Left lobe of liver (tissue), 2 donors: ENCODE results near the gene MET. TPM values are rescaled to one million over a fixed set of nuclear protein-coding genes. Genes with fewer than 3 reads are reported as not detected.
A peak's percentile ranks its signal among the peaks of the same experiment; 100 is the strongest.
"Not testable (repeated sequence)": the region's sequence is repeated elsewhere in the genome, so short reads cannot be mapped to it uniquely, and the experiment has no call there.

ENCODE experiments used
- ATAC-seq: fragments of 200-7000 bp; cut with Tn5 transposase; one replicate; pipeline ENCODE4 v1.9.1; 2020; ENCODE audit warnings: mild to moderate bottlenecking, moderate library complexity
- DNase-seq: peaks from one replicate; pipeline ENCODE4 v3.0.0-alpha.2; 2020; ENCODE audit warnings: low spot score
- total RNA-seq: library from RNA; stranded (reverse); gene quantifications from one replicate; pipeline ENCODE4 v1.2.1, GENCODE V29; 2021
- donor health status: DM: no; HTN: no; CAD: no; lungs with moderate emphysema.
- donor health status: DM: no; HTN: yes; CAD: no.

Gene MET
- total RNA-seq, result 32.2 TPM

DNA sequence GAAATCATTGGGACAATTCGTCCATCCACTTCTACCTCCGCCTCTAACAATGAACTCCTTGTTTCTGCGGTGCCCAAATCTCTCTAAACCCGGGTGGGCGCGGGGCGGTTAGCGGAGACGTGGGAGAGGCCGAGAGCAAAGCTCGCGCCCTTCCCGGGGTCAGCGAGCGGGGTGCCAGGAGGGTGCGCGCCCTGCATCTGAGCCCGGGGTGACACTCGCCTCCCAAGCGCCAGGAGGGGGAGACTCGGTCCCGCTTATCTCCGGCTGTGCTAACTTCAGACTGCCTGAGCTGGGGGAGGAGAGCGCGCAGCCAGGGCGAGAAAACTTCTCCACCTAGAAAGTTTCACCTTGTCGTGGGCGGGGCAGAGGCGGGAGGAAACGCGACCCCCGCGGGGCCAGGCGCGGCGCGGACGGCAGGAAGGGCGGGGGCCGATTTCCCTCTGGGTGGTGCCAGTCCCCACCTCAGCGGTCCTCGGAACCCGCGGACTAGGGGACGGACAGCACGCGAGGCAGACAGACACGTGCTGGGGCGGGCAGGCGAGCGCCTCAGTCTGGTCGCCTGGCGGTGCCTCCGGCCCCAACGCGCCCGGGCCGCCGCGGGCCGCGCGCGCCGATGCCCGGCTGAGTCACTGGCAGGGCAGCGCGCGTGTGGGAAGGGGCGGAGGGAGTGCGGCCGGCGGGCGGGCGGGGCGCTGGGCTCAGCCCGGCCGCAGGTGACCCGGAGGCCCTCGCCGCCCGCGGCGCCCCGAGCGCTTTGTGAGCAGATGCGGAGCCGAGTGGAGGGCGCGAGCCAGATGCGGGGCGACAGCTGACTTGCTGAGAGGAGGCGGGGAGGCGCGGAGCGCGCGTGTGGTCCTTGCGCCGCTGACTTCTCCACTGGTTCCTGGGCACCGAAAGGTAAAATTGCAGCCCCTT, at the start of gene MET:
MET (plus strand) TSS at position 516 of the 915 bp plus-strand sequence. CDS start 26,889 bp downstream, outside the sequence.
- peak; percentile 92 for ATAC-seq
- peak; percentile 92 for DNase-seq

DNA sequence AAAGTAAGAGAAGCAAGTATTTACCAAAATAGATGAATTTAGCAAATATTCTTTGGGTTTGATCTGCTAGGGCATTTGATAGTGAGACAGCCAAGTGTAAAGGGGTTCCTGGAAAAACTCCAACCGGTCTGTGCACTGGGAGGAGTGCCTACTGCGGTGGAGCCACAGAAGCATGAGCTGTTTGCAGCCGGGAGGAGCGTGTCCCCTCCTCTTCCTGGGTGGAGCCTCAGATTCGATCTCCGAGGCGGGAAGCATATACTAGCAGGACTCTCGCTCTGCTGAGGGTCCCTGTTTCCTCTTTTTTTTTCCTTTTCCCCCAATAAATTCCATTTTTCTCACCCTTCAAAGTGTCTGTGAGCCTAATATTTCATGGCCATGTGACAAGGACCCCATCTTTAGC, 45.1 kb upstream of the MET start:
- no peak for DNase-seq
- ATAC-seq, result no peak

GRCh38 chr7:116629051-116629463, 42.9 kb upstream of the MET start:
- DNase-seq (peak; percentile 62), ATAC-seq (peak; percentile 78)

DNA sequence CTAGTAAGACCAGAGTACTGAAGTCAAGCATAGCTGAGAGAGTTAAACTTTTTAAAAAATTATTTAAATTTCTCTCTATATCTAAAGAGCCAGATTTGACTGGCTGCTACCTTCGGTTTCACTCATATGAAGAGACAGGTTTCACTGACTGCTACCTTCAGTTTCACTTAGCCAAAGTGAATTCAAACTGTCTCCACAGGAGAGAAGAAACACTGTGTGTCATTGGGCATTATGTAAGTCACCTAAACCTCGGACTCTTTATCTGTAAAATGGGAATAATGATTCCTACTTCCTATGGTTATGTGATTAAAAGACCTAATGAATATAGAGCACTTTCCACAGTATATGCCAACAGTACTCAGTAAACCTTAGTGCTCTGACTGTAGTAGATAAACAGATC, 41.6 kb upstream of the MET start:
- ATAC-seq (peak; percentile 48), DNase-seq (no peak)

DNA sequence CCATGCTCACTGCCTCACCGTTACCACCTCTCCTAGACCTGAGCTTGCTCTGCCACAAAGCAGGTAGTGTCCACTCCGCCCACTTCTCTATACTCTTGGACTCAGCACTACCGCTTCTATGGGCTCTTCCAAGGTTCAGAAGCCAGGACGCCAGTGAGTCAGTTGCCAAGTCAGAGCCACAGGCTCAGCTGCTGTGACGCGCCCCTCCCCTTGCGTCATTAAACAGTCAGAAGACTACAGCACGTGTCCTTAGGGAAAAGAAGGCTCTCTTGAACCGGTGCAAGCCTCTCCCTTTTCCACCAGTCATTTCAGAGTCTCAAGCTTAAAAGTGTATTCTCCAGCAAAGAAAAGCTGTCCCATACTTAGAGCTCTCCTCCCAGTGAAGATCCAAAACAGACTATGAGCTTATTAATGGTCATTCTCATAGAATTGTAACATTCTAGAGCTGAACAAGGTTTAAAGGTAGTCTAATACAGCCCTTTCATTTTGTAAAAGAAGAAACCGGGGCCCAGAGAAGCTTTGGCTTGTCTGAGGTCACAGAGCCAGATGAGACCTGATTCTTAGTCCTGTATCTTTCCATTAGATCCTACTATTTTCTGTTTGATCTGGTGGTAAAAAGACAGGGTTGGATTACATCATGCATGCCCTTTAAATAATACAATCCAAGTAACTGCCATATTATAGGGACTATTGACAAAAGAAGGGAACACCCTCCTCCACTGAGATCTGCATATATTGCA, 40.9 kb upstream of the MET start:
- DNase-seq (peak; percentile 91), ATAC-seq (peak; percentile 92)

- no peak for ATAC-seq
- no peak for DNase-seq
These were observed 40.3 kb upstream of the MET start for GRCh38 chr7:116631676-116632075.

GRCh38 chr7:116632384-116632783, 39.6 kb upstream of the MET start:
- ATAC-seq, result no peak
- DNase-seq, result no peak

DNA sequence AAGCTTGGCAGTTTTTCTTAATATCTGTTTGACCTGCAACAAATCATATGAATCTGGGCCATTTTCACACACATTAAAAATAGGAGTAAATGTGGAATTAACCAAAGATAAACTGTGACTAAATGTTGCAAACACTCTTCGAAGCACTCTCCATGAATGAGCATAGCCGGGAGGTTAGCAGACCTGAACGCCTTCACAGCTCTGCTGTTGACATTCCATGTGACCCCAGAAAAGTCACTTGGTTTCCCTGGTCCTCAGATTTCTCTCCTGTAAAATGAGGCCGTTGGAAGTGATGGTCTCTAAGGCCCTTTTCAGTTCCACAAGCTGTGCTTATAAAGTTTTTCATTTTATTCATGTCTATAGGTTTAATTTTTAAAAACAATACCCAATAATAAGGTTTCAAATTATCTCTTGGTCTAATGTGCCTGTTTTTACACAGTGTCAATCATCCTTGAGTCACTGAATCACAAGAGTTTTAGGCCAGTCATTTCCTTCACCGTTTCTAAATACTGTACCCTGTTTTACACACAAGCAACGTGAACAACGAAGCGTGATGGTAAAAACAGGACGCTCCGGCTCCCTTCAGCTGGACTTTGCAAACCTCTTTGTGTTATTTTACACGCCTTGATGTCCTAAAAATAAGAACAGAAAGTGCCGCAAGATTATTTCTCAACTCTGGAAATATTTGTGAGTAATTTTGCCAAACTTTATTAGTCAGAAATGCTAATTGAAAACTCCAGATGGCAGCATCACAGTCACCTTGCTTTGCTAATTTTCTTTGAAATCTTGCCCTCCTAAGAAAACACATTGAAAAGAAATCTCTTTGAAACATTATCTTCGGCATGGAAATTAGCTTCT, 38.6 kb upstream of the MET start:
- no peak for ATAC-seq
- DNase-seq, result no peak

DNA sequence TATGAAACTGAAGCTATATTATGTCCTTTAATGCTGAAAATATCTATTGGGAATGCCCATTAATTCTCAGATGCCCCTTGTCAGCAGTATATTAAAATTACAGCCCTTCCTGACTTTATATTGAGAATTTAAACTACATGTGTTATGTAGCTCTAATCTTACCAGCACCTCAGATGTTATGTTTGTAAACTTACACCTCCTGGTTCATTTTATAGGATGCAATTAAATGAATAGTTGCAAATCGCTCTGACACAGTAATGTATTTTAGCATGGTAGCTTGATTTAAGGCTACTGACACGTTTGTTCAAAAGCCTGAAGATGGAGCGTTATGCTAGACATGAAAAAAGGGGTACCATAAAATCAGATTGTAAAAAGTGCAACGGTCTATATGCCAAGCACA, 35.0 kb upstream of the MET start:
- DNase-seq (no peak), ATAC-seq (no peak)

DNA sequence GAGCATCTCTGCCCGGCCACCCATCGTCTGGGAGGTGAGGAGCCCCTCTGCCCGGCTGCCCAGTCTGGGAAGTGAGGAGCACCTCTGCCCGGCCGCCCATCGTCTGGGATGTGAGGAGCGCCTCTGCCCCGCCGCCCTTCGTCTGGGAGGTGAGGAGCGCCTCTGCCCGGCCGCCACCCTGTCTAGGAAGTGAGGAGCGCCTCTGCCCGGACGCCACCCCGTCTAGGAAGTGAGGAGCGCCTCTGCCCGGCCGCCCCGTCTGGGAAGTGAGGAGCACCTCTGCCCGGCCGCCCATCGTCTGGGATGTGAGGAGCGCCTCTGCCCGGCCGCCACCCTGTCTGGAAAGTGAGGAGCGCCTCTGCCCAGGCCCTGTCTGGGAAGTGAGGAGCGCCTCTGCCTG, 33.4 kb upstream of the MET start:
- not testable (repeated sequence) for DNase-seq, ATAC-seq

GRCh38 chr7:116641551-116642153, 30.3 kb upstream of the MET start:
- DNase-seq (no peak), ATAC-seq (no peak)

- ATAC-seq, DNase-seq: not testable (repeated sequence)
These were observed 28.8 kb upstream of the MET start for GRCh38 chr7:116643148-116643547.

GRCh38 chr7:116644628-116645027, 27.4 kb upstream of the MET start:
- no peak for DNase-seq
- ATAC-seq, result no peak

GRCh38 chr7:116647290-116647689, 24.7 kb upstream of the MET start:
- DNase-seq (no peak), ATAC-seq (no peak)

DNA sequence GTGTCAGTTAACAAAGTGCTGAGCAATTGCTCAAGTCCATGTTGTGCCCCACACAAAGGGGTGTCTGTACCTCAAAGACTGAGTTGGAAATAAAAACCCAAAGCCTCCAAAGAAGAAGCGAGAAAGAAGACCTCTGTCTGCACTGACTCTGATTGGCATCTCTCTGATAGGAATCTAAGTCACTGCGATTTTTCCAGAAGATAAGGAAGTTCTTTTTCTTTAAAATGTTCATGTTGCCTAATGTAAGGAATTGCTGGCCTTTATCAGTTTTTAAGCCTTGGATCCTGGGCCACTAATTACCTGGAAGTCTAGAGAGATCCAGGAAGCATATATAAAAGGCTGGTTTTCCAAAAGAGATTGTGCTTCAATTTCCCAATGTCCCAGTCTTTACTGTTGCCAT, 24.1 kb upstream of the MET start:
- ATAC-seq (no peak), DNase-seq (no peak)

- ATAC-seq (no peak), DNase-seq (no peak)
These were observed 21.6 kb upstream of the MET start for GRCh38 chr7:116650436-116650835.

DNA sequence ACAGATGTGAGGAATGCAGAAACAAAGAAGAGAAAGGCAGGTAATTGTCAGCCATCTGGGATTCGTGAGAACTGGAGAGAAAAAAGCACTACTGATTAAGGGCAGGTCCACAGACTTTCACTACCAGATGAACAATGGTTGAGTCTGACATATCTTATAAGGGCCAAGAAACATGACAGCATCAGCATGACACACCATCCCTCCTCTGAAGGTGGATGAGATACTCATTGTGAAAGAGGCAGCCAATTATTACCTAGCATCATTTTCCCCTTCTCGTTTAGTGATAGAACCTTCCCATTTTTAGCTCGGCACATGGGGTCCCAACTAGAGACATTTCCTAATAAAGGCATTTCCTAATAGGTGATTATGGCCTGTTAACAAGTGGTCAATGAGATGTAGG, 19.2 kb upstream of the MET start:
- DNase-seq (no peak), ATAC-seq (no peak)

- ATAC-seq (no peak), DNase-seq (no peak)
These were observed 18.8 kb upstream of the MET start for GRCh38 chr7:116653204-116653603.

DNA sequence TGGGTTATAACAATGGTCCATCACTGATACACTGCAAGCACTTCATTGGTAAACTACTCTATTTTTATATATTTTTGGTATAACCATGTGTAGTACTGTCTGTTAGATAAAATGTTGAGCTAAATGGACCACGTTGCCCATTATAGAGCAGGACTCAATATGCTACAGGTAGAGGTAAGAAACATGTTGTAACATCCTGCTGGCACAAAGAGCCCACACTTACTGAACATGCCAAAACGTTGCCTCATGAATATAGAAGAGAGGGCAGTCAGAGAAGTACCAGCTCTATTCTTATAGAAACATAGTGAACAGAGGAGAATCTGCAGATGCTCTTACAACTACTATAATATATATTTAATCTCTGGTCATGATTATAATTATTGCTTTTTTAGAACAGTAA, 18.4 kb upstream of the MET start:
- ATAC-seq (no peak), DNase-seq (no peak)

DNA sequence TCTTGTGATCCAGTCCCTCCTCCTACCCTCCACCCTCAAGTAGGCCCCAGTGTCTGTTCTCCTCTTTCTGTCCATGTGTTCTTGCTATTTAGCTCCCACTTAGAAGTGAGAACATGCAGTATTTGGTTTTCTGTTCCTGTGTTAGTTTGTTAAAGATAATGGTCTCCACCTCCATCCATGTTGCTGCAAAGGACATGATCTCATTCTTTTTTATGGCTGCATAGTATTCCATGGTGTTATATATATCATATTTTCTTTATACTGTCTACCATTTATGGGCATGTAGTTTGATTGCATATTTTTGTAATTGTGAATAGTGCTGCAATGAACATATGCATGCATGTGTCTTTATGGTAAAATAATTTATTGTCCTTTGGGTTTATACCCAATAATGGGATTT, 12.7 kb upstream of the MET start:
- not testable (repeated sequence) for ATAC-seq, DNase-seq

GRCh38 chr7:116661865-116662264, 10.1 kb upstream of the MET start:
- ATAC-seq, result no peak
- no peak for DNase-seq
